ENCODE measurements around the gene SLC35D3.
"Not testable (repeated sequence)": the region's sequence is repeated elsewhere in the genome, so short reads cannot be mapped to it uniquely, and the experiment has no call there.

Gene SLC35D3

GRCh38 chr6:136959471-136959891, 37.4 kb downstream of the SLC35D3 start:
- H2AK5ac ChIP-seq (ENCODE audit: low read length, severe bottlenecking), result no peak overlapping the region
- H3K79me1 ChIP-seq (replicated peaks; ENCODE audit: low read length, poor library complexity, severe bottlenecking), result no peaks in the 10 kb centered on the region
- no peak overlapping the region for H4K8ac ChIP-seq (ENCODE audit: low read length)
- WGBS, result 64% methylated on average over 13 of the region's 14 CpGs
- no peak overlapping the region for H2BK15ac ChIP-seq (ENCODE audit: low read depth, poor library complexity, severe bottlenecking)
- no peak overlapping the region for H3K23ac ChIP-seq (ENCODE audit: low read length in 2 of 2)
- H2BK5ac ChIP-seq (ENCODE audit: low read depth, low read length, poor library complexity, severe bottlenecking), result no peak overlapping the region
- no peak overlapping the region for H3K4me2 ChIP-seq (ENCODE audit: low read length, poor library complexity, severe bottlenecking)
- no peak overlapping the region for H3K9ac ChIP-seq (ENCODE audit: low read length)
- no peak overlapping the region for H3K18ac ChIP-seq (ENCODE audit: low read depth in 1 of 2, low read length in 2 of 2)
- peaks cover 2% of the 10 kb centered on the region for H3K4me1 ChIP-seq (ENCODE audit: control insufficient read depth, insufficient read depth, low read depth, low read length)
- H3K4ac ChIP-seq (ENCODE audit: low read depth in 1 of 2, low read length in 2 of 2), result no peak overlapping the region
- no peak overlapping the region for H3K14ac ChIP-seq (ENCODE audit: low read length in 2 of 2)
- H3K36me3 ChIP-seq (ENCODE audit: control insufficient read depth in 1 of 2, insufficient read depth in 2 of 2, low read depth in 1 of 2, low read length in 2 of 2), result no peaks in the 10 kb centered on the region
- no peak overlapping the region for H2BK12ac ChIP-seq (ENCODE audit: low read length in 2 of 2)
- H3K27me3 ChIP-seq (ENCODE audit: control insufficient read depth in 1 of 2, insufficient read depth in 1 of 2, low read length in 2 of 2), result peaks cover 24% of the 10 kb centered on the region in 2 experiments
- H2BK120ac ChIP-seq (ENCODE audit: low read depth, low read length), result no peak overlapping the region
- H3K4me3 ChIP-seq (ENCODE audit: insufficient read depth in 1 of 2, low read depth in 1 of 2, low read length in 2 of 2), result no peak overlapping the region
- H4K91ac ChIP-seq (ENCODE audit: low read length), result no peak overlapping the region
- no peak overlapping the region for H2AFZ ChIP-seq (ENCODE audit: low read depth, low read length)
- H3K9me3 ChIP-seq (ENCODE audit: control insufficient read depth, low read length), result no peaks in the 10 kb centered on the region
- DNase-seq, result no peak
- no peak overlapping the region for H3K27ac ChIP-seq (ENCODE audit: low read length, poor library complexity, severe bottlenecking)

- not testable (repeated sequence) for H3K4me1 ChIP-seq (ENCODE audit: control insufficient read depth, insufficient read depth, low read depth, low read length); H3K27ac ChIP-seq (ENCODE audit: low read length, poor library complexity, severe bottlenecking); H3K14ac ChIP-seq (ENCODE audit: low read length in 2 of 2); H2AFZ ChIP-seq (ENCODE audit: low read depth, low read length); H3K36me3 ChIP-seq (ENCODE audit: control insufficient read depth in 1 of 2, insufficient read depth in 2 of 2, low read depth in 1 of 2, low read length in 2 of 2); DNase-seq; H3K9ac ChIP-seq (ENCODE audit: low read length); H3K23ac ChIP-seq (ENCODE audit: low read length in 2 of 2); H3K9me3 ChIP-seq (ENCODE audit: control insufficient read depth, low read length); H4K91ac ChIP-seq (ENCODE audit: low read length); H2BK15ac ChIP-seq (ENCODE audit: low read depth, poor library complexity, severe bottlenecking); H3K4me3 ChIP-seq (ENCODE audit: insufficient read depth in 1 of 2, low read depth in 1 of 2, low read length in 2 of 2); H2BK5ac ChIP-seq (ENCODE audit: low read depth, low read length, poor library complexity, severe bottlenecking); H3K79me1 ChIP-seq (replicated peaks; ENCODE audit: low read length, poor library complexity, severe bottlenecking); H3K4me2 ChIP-seq (ENCODE audit: low read length, poor library complexity, severe bottlenecking); H2BK12ac ChIP-seq (ENCODE audit: low read length in 2 of 2); H4K8ac ChIP-seq (ENCODE audit: low read length); H2BK120ac ChIP-seq (ENCODE audit: low read depth, low read length); H2AK5ac ChIP-seq (ENCODE audit: low read length, severe bottlenecking); H3K4ac ChIP-seq (ENCODE audit: low read depth in 1 of 2, low read length in 2 of 2); H3K18ac ChIP-seq (ENCODE audit: low read depth in 1 of 2, low read length in 2 of 2)
- 82% methylated on average over 5 of the region's 6 CpGs for WGBS
- H3K27me3 ChIP-seq (ENCODE audit: control insufficient read depth in 1 of 2, insufficient read depth in 1 of 2, low read length in 2 of 2), result peaks cover 22 to 24% of the 10 kb centered on the region in 2 experiments
Measured at GRCh38 chr6:136959935-136960334, 37.8 kb downstream of the SLC35D3 start.

- no peak overlapping the region for H3K23ac ChIP-seq (ENCODE audit: low read length in 2 of 2)
- no peak overlapping the region for H2AFZ ChIP-seq (ENCODE audit: low read depth, low read length)
- H2BK5ac ChIP-seq (ENCODE audit: low read depth, low read length, poor library complexity, severe bottlenecking), result no peak overlapping the region
- H3K9ac ChIP-seq (ENCODE audit: low read length), result no peak overlapping the region
- H3K27me3 ChIP-seq (ENCODE audit: control insufficient read depth in 1 of 2, insufficient read depth in 1 of 2, low read length in 2 of 2), result peaks cover 19 to 24% of the 10 kb centered on the region in 2 experiments
- H4K91ac ChIP-seq (ENCODE audit: low read length), result no peak overlapping the region
- H3K36me3 ChIP-seq (ENCODE audit: control insufficient read depth in 1 of 2, insufficient read depth in 2 of 2, low read depth in 1 of 2, low read length in 2 of 2), result no peaks in the 10 kb centered on the region
- H3K27ac ChIP-seq (ENCODE audit: low read length, poor library complexity, severe bottlenecking), result no peak overlapping the region
- H3K4me1 ChIP-seq (ENCODE audit: control insufficient read depth, insufficient read depth, low read depth, low read length), result peaks cover 2% of the 10 kb centered on the region
- H3K14ac ChIP-seq (ENCODE audit: low read length in 2 of 2), result no peak overlapping the region
- no peak overlapping the region for H3K4me2 ChIP-seq (ENCODE audit: low read length, poor library complexity, severe bottlenecking)
- H3K4ac ChIP-seq (ENCODE audit: low read depth in 1 of 2, low read length in 2 of 2), result no peak overlapping the region
- no peak overlapping the region for H4K8ac ChIP-seq (ENCODE audit: low read length)
- no peaks in the 10 kb centered on the region for H3K79me1 ChIP-seq (replicated peaks; ENCODE audit: low read length, poor library complexity, severe bottlenecking)
- no peak overlapping the region for H2BK15ac ChIP-seq (ENCODE audit: low read depth, poor library complexity, severe bottlenecking)
- H2AK5ac ChIP-seq (ENCODE audit: low read length, severe bottlenecking), result no peak overlapping the region
- H3K4me3 ChIP-seq (ENCODE audit: insufficient read depth in 1 of 2, low read depth in 1 of 2, low read length in 2 of 2), result no peak overlapping the region
- H3K18ac ChIP-seq (ENCODE audit: low read depth in 1 of 2, low read length in 2 of 2), result no peak overlapping the region
- no peak overlapping the region for H2BK120ac ChIP-seq (ENCODE audit: low read depth, low read length)
- WGBS, result 80% methylated on average over 1 of the region's 3 CpGs
- DNase-seq, result no peak
- H3K9me3 ChIP-seq (ENCODE audit: control insufficient read depth, low read length), result no peaks in the 10 kb centered on the region
- no peak overlapping the region for H2BK12ac ChIP-seq (ENCODE audit: low read length in 2 of 2)
Measured at GRCh38 chr6:136960781-136961180, 38.7 kb downstream of the SLC35D3 start.

- H3K9me3 ChIP-seq (ENCODE audit: control insufficient read depth, low read length), result no peaks in the 10 kb centered on the region
- no peak overlapping the region for H2BK120ac ChIP-seq (ENCODE audit: low read depth, low read length)
- no peak overlapping the region for H2BK12ac ChIP-seq (ENCODE audit: low read length in 2 of 2)
- H3K27ac ChIP-seq (ENCODE audit: low read length, poor library complexity, severe bottlenecking), result no peak overlapping the region
- H3K27me3 ChIP-seq (ENCODE audit: control insufficient read depth in 1 of 2, insufficient read depth in 1 of 2, low read length in 2 of 2), result peaks cover 23 to 24% of the 10 kb centered on the region in 2 experiments
- H4K8ac ChIP-seq (ENCODE audit: low read length), result no peak overlapping the region
- no peak overlapping the region for H3K4ac ChIP-seq (ENCODE audit: low read depth in 1 of 2, low read length in 2 of 2)
- H3K18ac ChIP-seq (ENCODE audit: low read depth in 1 of 2, low read length in 2 of 2), result no peak overlapping the region
- H3K14ac ChIP-seq (ENCODE audit: low read length in 2 of 2), result no peak overlapping the region
- H2BK5ac ChIP-seq (ENCODE audit: low read depth, low read length, poor library complexity, severe bottlenecking), result no peak overlapping the region
- H3K4me2 ChIP-seq (ENCODE audit: low read length, poor library complexity, severe bottlenecking), result no peak overlapping the region
- H2AK5ac ChIP-seq (ENCODE audit: low read length, severe bottlenecking), result no peak overlapping the region
- H2BK15ac ChIP-seq (ENCODE audit: low read depth, poor library complexity, severe bottlenecking), result no peak overlapping the region
- no peak overlapping the region for H3K23ac ChIP-seq (ENCODE audit: low read length in 2 of 2)
- no peak overlapping the region for H4K91ac ChIP-seq (ENCODE audit: low read length)
- DNase-seq, result no peak
- H3K4me3 ChIP-seq (ENCODE audit: insufficient read depth in 1 of 2, low read depth in 1 of 2, low read length in 2 of 2), result no peak overlapping the region
- no peak overlapping the region for H2AFZ ChIP-seq (ENCODE audit: low read depth, low read length)
- 86% methylated on average over 4 of the region's 5 CpGs for WGBS
- H3K36me3 ChIP-seq (ENCODE audit: control insufficient read depth in 1 of 2, insufficient read depth in 2 of 2, low read depth in 1 of 2, low read length in 2 of 2), result no peaks in the 10 kb centered on the region
- peaks cover 2% of the 10 kb centered on the region for H3K4me1 ChIP-seq (ENCODE audit: control insufficient read depth, insufficient read depth, low read depth, low read length)
- H3K9ac ChIP-seq (ENCODE audit: low read length), result no peak overlapping the region
- H3K79me1 ChIP-seq (replicated peaks; ENCODE audit: low read length, poor library complexity, severe bottlenecking), result no peaks in the 10 kb centered on the region
Measured at GRCh38 chr6:136961848-136962247, 39.7 kb downstream of the SLC35D3 start.
